D721Med (cell line): ENCODE measurements around the gene VPS13D.

Source experiments
- DNase-seq: peaks from one replicate; pipeline ENCODE4 v3.0.0; 2011; ENCODE audit warnings: low spot score; ENCODE audit not compliant: insufficient read length
- FAIRE-seq: peaks from 2 replicates; lab custom pipeline; 2011; peaks lifted over from hg19 to GRCh38; lab: Jason Lieb, UNC
- CTCF ChIP-seq: IDR thresholded peaks from 2 replicates; pipeline ENCODE4 v1.5.1; 2012; ENCODE audit warnings: mild to moderate bottlenecking, control low read depth; ENCODE audit not compliant: insufficient read depth; ENCODE audit errors: missing control alignments

VPS13D gene

GRCh38 chr1:12511128-12511484, 281.3 kb downstream of the VPS13D start:
- FAIRE-seq (no peak), DNase-seq (no peak)
- no peak for TF ChIP-seq CTCF

GRCh38 chr1:12511516-12512468, 282.0 kb downstream of the VPS13D start:
- FAIRE-seq, result no peak
- DNase-seq, result no peak
- TF ChIP-seq CTCF, result no peak

- no peak for FAIRE-seq
- DNase-seq, result no peak
- TF ChIP-seq CTCF, result no peak
Observed at GRCh38 chr1:12513181-12513580, 283.4 kb downstream of the VPS13D start.

GRCh38 chr1:12514590-12514989, 284.8 kb downstream of the VPS13D start:
- DNase-seq, result no peak
- TF ChIP-seq CTCF, result no peak
- no peak for FAIRE-seq

- no peak for DNase-seq
- FAIRE-seq, result no peak
- TF ChIP-seq CTCF, result no peak
Observed at GRCh38 chr1:12515234-12515633, 285.4 kb downstream of the VPS13D start.

GRCh38 chr1:12516741-12517140, 286.9 kb downstream of the VPS13D start:
- no peak for TF ChIP-seq CTCF
- FAIRE-seq, result no peak
- no peak for DNase-seq
